Peyer's patch (tissue), 4 donors: ENCODE measurements around the gene TNK2.

Source experiments
- POLR2A ChIP-seq, 2 donors: fragments of 450-650 bp; IDR thresholded peaks; one replicate each; pipeline ENCODE4 v1.5.1; 2017; ENCODE audit warnings: antibody characterized with exemption in 2 of 2, mild to moderate bottlenecking in 2 of 2, moderate library complexity in 2 of 2
- TF ChIP-seq, protein P1 (sequence below), 6 experiments: fragments of 450-650 bp in 4 of 6; fragments of 200-600 bp in 2 of 6; sonication (generic) in 1 of 6; IDR thresholded peaks; one replicate each; pipeline ENCODE4 v1.5.1; 2017 to 2019; ENCODE audit warnings: antibody characterized with exemption in 6 of 6, mild to moderate bottlenecking in 3 of 6, moderate library complexity in 1 of 6

DNA sequence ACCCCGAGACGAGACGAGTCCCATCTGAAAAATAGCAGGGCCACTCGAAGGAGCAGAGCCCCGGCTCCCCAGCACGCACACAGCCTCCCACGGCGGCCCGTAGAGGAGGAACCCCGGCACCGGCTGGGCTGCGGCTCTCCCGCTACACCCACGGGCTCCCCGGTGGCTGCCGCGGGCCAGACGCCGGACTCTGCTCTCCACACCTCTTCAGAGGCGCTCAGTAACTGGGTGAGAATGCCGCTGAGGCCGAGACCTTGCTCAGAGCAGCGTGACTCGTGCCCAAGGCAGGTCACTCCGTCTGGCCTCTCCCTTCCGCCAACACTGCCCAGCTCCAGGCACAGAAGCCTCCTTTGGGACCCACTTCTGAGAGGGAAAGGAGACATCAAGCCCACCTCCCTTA is 34.4 kb downstream of the TNK2 start:
- TF ChIP-seq, protein P1, sequence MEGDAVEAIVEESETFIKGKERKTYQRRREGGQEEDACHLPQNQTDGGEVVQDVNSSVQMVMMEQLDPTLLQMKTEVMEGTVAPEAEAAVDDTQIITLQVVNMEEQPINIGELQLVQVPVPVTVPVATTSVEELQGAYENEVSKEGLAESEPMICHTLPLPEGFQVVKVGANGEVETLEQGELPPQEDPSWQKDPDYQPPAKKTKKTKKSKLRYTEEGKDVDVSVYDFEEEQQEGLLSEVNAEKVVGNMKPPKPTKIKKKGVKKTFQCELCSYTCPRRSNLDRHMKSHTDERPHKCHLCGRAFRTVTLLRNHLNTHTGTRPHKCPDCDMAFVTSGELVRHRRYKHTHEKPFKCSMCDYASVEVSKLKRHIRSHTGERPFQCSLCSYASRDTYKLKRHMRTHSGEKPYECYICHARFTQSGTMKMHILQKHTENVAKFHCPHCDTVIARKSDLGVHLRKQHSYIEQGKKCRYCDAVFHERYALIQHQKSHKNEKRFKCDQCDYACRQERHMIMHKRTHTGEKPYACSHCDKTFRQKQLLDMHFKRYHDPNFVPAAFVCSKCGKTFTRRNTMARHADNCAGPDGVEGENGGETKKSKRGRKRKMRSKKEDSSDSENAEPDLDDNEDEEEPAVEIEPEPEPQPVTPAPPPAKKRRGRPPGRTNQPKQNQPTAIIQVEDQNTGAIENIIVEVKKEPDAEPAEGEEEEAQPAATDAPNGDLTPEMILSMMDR (IDR thresholded peaks at IDR 0.05) = no peak
- TF ChIP-seq POLR2A (IDR thresholded peaks at IDR 0.05) = no peak
